HepG2 (cell line): ENCODE measurements around the gene MMP24OS. TPM values are rescaled to one million over a fixed set of nuclear protein-coding genes. Genes with fewer than 3 reads are reported as not detected.
A peak's percentile ranks its signal among the peaks of the same experiment; 100 is the strongest.

Experiments used
- ARNTL ChIP-seq: sonication (generic); formaldehyde crosslinking; IDR thresholded peaks from 2 replicates; pipeline ENCODE4 v1.4.0; 2020; ENCODE audit warnings: mild to moderate bottlenecking, missing genetic modification reagents
- ATRX ChIP-seq: sonication (generic); formaldehyde crosslinking; IDR thresholded peaks from 2 replicates; pipeline ENCODE4 v1.4.0; 2020; ENCODE audit warnings: missing genetic modification reagents, borderline replicate concordance
- ELF4 ChIP-seq: sonication (generic); formaldehyde crosslinking; IDR thresholded peaks from 2 replicates; pipeline ENCODE4 v1.5.0; 2020; ENCODE audit warnings: missing genetic modification reagents, mild to moderate bottlenecking, moderate library complexity, borderline replicate concordance
- EP300 ChIP-seq, 3 experiments: sonication (generic) in 1 of 3; formaldehyde crosslinking in 1 of 3; IDR thresholded peaks; 2 replicates each; pipeline versions ENCODE4 v1.5.1 to v1.6.1; 2011 to 2020; ENCODE audit warnings: low read depth in 2 of 3, low read length in 2 of 3, borderline replicate concordance in 1 of 3, improper control_type of control experiment in 1 of 3, mild to moderate bottlenecking in 1 of 3, missing genetic modification reagents in 1 of 3, moderate library complexity in 1 of 3
- FOXA1 ChIP-seq, 2 experiments: fragments of 450-650 bp in 1 of 2; sonication (generic) in 1 of 2; formaldehyde crosslinking in 1 of 2; IDR thresholded peaks; 2 replicates each; pipeline versions ENCODE4 v1.4.0 to v1.6.1; 2016 to 2020; ENCODE audit warnings: missing genetic modification reagents in 1 of 2
- GABPA ChIP-seq, 2 experiments: IDR thresholded peaks; 2 replicates each; pipeline ENCODE4 v1.6.1; 2011 to 2016; ENCODE audit warnings: low read depth in 2 of 2, low read length in 1 of 2, missing biosample characterization in 1 of 2, missing genetic modification characterization in 1 of 2
- KAT7 ChIP-seq: IDR thresholded peaks from 2 replicates; pipeline ENCODE4 v1.6.1; 2018; ENCODE audit warnings: borderline replicate concordance, missing compliant biosample characterization
- NONO ChIP-seq, 2 experiments: fragments of 450-650 bp in 1 of 2; sonication (generic) in 1 of 2; formaldehyde crosslinking in 1 of 2; IDR thresholded peaks in 1 of 2; conservative IDR thresholded peaks in 1 of 2; 2 replicates each; pipeline versions ENCODE4 v1.6.1 to v1.8.0; 2017 to 2022; ENCODE audit warnings: mild to moderate bottlenecking in 1 of 2, missing genetic modification reagents in 1 of 2, moderate library complexity in 1 of 2
- NR3C1 ChIP-seq: sonication (generic); formaldehyde crosslinking; IDR thresholded peaks from 2 replicates; pipeline ENCODE4 v1.4.0; 2020; ENCODE audit warnings: missing genetic modification reagents
- PHF21A ChIP-seq: sonication (generic); formaldehyde crosslinking; IDR thresholded peaks from 2 replicates; pipeline ENCODE4 v1.5.0; 2020; ENCODE audit warnings: mild to moderate bottlenecking, missing genetic modification reagents
- PITX1 ChIP-seq: sonication (generic); formaldehyde crosslinking; IDR thresholded peaks from 2 replicates; pipeline ENCODE4 v1.5.1; 2020; ENCODE audit warnings: mild to moderate bottlenecking, missing genetic modification reagents
- SALL1 ChIP-seq: sonication (generic); formaldehyde crosslinking; IDR thresholded peaks from 2 replicates; pipeline ENCODE4 v1.8.0; 2022; ENCODE audit warnings: mild to moderate bottlenecking, missing genetic modification reagents
- SNAI1 ChIP-seq: sonication (generic); formaldehyde crosslinking; IDR thresholded peaks from 2 replicates; pipeline ENCODE4 v1.5.0; 2020; ENCODE audit warnings: mild to moderate bottlenecking, missing genetic modification reagents, borderline replicate concordance
- TEAD2 ChIP-seq: sonication (generic); formaldehyde crosslinking; IDR thresholded peaks from 2 replicates; pipeline ENCODE4 v1.9.0; 2021; ENCODE audit warnings: missing genetic modification reagents
- THAP11 ChIP-seq: IDR thresholded peaks from 2 replicates; pipeline ENCODE4 v1.6.1; 2016; ENCODE audit warnings: missing biosample characterization, missing genetic modification reagents
- TMF1 ChIP-seq: sonication (generic); formaldehyde crosslinking; IDR thresholded peaks from 2 replicates; pipeline ENCODE4 v1.8.1; 2022; ENCODE audit warnings: low read depth, missing genetic modification reagents
- ZKSCAN1 ChIP-seq: fragments of 150-350 bp; IDR thresholded peaks from 2 replicates; pipeline ENCODE4 v1.6.1; 2014; ENCODE audit warnings: low read length
- ZMYM4 ChIP-seq: sonication (generic); formaldehyde crosslinking; IDR thresholded peaks from 2 replicates; pipeline ENCODE4 v1.8.1; 2023; ENCODE audit warnings: mild to moderate bottlenecking, missing genetic modification reagents
- ZNF253 ChIP-seq: sonication (generic); formaldehyde crosslinking; IDR thresholded peaks from 2 replicates; pipeline ENCODE4 v1.8.0; 2022; ENCODE audit warnings: mild to moderate bottlenecking, missing genetic modification reagents, borderline replicate concordance
- ZNF33A ChIP-seq: sonication (generic); formaldehyde crosslinking; IDR thresholded peaks from 2 replicates; pipeline ENCODE4 v1.5.1; 2020; ENCODE audit warnings: missing genetic modification reagents, mild to moderate bottlenecking, moderate library complexity, borderline replicate concordance
- ZNF350 ChIP-seq: sonication (generic); formaldehyde crosslinking; IDR thresholded peaks from 2 replicates; pipeline ENCODE4 v1.4.0; 2020; ENCODE audit warnings: mild to moderate bottlenecking, low read depth, missing genetic modification reagents, borderline replicate concordance
- ZNF766 ChIP-seq: sonication (generic); formaldehyde crosslinking; IDR thresholded peaks from 2 replicates; pipeline ENCODE4 v1.5.0; 2020; ENCODE audit warnings: missing genetic modification reagents, borderline replicate concordance
- polyA plus RNA-seq, 8 experiments: library from polyadenylated mRNA; depleted of rRNA in 3 of 8; stranded (reverse) in 7 of 8; unstranded in 1 of 8; fragments of >200 nt; fragmentation: Illumina TruSeq in 4 of 8; extraction: Trizol in 4 of 8; gene quantifications; 2 replicates each; pipeline versions ENCODE4 v1.2.1 to v1.2.3, GENCODE V29; 2011 to 2016; ENCODE audit warnings: low read depth in 4 of 8, missing spikeins in 1 of 8, mixed read lengths in 1 of 8; ENCODE audit not compliant: insufficient read depth in 1 of 8
- total RNA-seq, 5 experiments: library from RNA; depleted of rRNA; stranded (reverse); fragments of >200 nt; fragmentation: Illumina TruSeq; extraction: Trizol; gene quantifications; 2 replicates each; pipeline ENCODE4 v1.2.3, GENCODE V29; 2016; ENCODE audit warnings: low read depth in 1 of 5
- TF ChIP-seq, protein P1 (sequence below): sonication (generic); formaldehyde crosslinking; IDR thresholded peaks from 2 replicates; pipeline ENCODE4 v1.5.0; 2020; ENCODE audit warnings: missing genetic modification reagents
- TF ChIP-seq, protein P2 (sequence below): IDR thresholded peaks from 2 replicates; pipeline ENCODE4 v1.6.1; 2016; ENCODE audit warnings: mild to moderate bottlenecking
- TF ChIP-seq, protein P3 (sequence below), 2 experiments: sonication (generic) in 1 of 2; formaldehyde crosslinking in 1 of 2; IDR thresholded peaks; 2 replicates each; pipeline versions ENCODE4 v1.5.1 to v1.6.1; 2011 to 2020; ENCODE audit warnings: borderline replicate concordance in 1 of 2, low read depth in 1 of 2, low read length in 1 of 2, mild to moderate bottlenecking in 1 of 2, missing genetic modification reagents in 1 of 2, moderate library complexity in 1 of 2

MMP24OS gene
- total and polyA plus RNA-seq, 2 of the 13 experiments (the other 11 are each of a cell fraction or from before 2014, with no cell fraction given) = 6.0 to 8.5 TPM

DNA sequence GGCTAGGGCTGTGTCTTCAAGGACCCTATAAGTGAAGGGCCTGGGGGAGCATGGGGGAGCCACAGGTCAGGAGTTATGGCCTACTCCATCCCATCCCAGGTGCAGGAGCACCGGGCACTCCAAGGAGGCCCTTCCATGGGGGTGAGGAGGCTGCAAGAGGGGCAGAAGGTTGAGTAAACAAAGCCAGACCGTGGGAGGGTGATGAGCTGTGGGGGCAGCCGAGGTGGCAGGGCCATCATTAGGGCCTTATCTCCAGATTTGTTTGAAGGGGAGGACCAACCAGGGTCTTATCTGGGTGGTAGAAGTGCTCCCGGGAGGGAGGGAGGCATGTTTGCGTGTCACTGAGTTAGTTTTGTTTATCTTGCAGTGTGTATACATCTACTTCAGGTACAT, 16.4 kb upstream of the MMP24OS start (continued):
- no peak for TF ChIP-seq NR3C1
- TF ChIP-seq ZMYM4 = no peak
- TF ChIP-seq ZNF350 (CRISPR knock-in tag) = no peak
- no peak for TF ChIP-seq TEAD2 (CRISPR knock-in tag)
- TF ChIP-seq TMF1 (CRISPR knock-in tag) = no peak
- TF ChIP-seq, protein P1, sequence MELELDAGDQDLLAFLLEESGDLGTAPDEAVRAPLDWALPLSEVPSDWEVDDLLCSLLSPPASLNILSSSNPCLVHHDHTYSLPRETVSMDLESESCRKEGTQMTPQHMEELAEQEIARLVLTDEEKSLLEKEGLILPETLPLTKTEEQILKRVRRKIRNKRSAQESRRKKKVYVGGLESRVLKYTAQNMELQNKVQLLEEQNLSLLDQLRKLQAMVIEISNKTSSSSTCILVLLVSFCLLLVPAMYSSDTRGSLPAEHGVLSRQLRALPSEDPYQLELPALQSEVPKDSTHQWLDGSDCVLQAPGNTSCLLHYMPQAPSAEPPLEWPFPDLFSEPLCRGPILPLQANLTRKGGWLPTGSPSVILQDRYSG (CRISPR knock-in tag) = no peak
- no peak for TF ChIP-seq THAP11 (CRISPR knock-in tag)
- no peak for TF ChIP-seq EP300 (IDR thresholded peaks at IDR 0.05; ENCODE audit: low read depth in 2 of 2, low read length in 2 of 2)
- TF ChIP-seq EP300 (CRISPR knock-in tag; IDR thresholded peaks at IDR 0.05; ENCODE audit: borderline replicate concordance) = no peak
- no peak for TF ChIP-seq ZKSCAN1
- no peak for TF ChIP-seq NONO (IDR thresholded peaks at IDR 0.05)
- TF ChIP-seq NONO (CRISPR knock-in tag; conservative IDR thresholded peaks at IDR 0.05) = 0 out of 2 replicates have a peak, but pooled peaks have one; percentile 9
- TF ChIP-seq PITX1 (CRISPR knock-in tag) = 0 out of 2 replicates have a peak, but pooled peaks have one; percentile 17
- TF ChIP-seq ZNF253 = no peak
- TF ChIP-seq, protein P2, sequence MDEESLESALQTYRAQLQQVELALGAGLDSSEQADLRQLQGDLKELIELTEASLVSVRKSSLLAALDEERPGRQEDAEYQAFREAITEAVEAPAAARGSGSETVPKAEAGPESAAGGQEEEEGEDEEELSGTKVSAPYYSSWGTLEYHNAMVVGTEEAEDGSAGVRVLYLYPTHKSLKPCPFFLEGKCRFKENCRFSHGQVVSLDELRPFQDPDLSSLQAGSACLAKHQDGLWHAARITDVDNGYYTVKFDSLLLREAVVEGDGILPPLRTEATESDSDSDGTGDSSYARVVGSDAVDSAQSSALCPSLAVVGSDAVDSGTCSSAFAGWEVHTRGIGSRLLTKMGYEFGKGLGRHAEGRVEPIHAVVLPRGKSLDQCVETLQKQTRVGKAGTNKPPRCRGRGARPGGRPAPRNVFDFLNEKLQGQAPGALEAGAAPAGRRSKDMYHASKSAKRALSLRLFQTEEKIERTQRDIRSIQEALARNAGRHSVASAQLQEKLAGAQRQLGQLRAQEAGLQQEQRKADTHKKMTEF (CRISPR knock-in tag) = peak; percentile 15; the same call in 1 of the 2 replicates
- TF ChIP-seq FOXA1 (IDR thresholded peaks at IDR 0.05) = no peak
- 0 out of 2 replicates have a peak, but pooled peaks have one; percentile 44 for TF ChIP-seq FOXA1 (CRISPR knock-in tag; IDR thresholded peaks at IDR 0.05)
- TF ChIP-seq KAT7 (CRISPR knock-in tag) = no peak
- TF ChIP-seq ATRX (CRISPR knock-in tag) = no peak
- no peak for TF ChIP-seq ZNF33A (CRISPR knock-in tag)
- no peak for TF ChIP-seq PHF21A (CRISPR knock-in tag)
- TF ChIP-seq, protein P3, sequence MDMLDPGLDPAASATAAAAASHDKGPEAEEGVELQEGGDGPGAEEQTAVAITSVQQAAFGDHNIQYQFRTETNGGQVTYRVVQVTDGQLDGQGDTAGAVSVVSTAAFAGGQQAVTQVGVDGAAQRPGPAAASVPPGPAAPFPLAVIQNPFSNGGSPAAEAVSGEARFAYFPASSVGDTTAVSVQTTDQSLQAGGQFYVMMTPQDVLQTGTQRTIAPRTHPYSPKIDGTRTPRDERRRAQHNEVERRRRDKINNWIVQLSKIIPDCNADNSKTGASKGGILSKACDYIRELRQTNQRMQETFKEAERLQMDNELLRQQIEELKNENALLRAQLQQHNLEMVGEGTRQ (IDR thresholded peaks at IDR 0.05; ENCODE audit: low read depth, low read length) = no peak
- TF ChIP-seq, protein P3 (CRISPR knock-in tag; IDR thresholded peaks at IDR 0.05; ENCODE audit: borderline replicate concordance) = no peak
- TF ChIP-seq ELF4 (CRISPR knock-in tag) = no peak
- TF ChIP-seq SNAI1 = no peak; the same call in 1 of the 2 replicates
- TF ChIP-seq ARNTL (CRISPR knock-in tag) = no peak
- no peak for TF ChIP-seq GABPA (IDR thresholded peaks at IDR 0.05; ENCODE audit: low read depth, low read length)
- no peak for TF ChIP-seq GABPA (CRISPR knock-in tag; IDR thresholded peaks at IDR 0.05; ENCODE audit: low read depth)
- 0 out of 2 replicates have a peak, but pooled peaks have one; percentile 5 for TF ChIP-seq ZNF766 (CRISPR knock-in tag)
- no peak for TF ChIP-seq SALL1 (CRISPR knock-in tag)
